ENCODE measurements around the gene P2RY6. TPM values are rescaled to one million over a fixed set of nuclear protein-coding genes. Genes with fewer than 3 reads are reported as not detected.

The P2RY6 gene
- total and polyA plus RNA-seq, 2 experiments from 2014 or later = 0.76 to 0.99 TPM

GRCh38 chr11:73287400-73288101 lies 15.4 kb downstream of the P2RY6 start:
- no peaks in the 10 kb centered on the region for H3F3A ChIP-seq (ENCODE audit: insufficient read depth)
- no peaks in the 10 kb centered on the region for H3K36me3 ChIP-seq (ENCODE audit: low read depth)
- H3K27ac ChIP-seq = no peak overlapping the region
- no peak overlapping the region for H3K4me3 ChIP-seq
- no peak overlapping the region for H3K4me2 ChIP-seq (ENCODE audit: unreplicated experiment)
- no peaks in the 10 kb centered on the region for H3K9me3 ChIP-seq (ENCODE audit: low read depth)
- no peaks in the 10 kb centered on the region for H3K79me2 ChIP-seq (ENCODE audit: insufficient read depth)
- WGBS, 2 experiments (ENCODE audit: low coverage in 1 of 2, low lambda C conversion rate in 2 of 2, missing lambda C conversion rate in 2 of 2) = 91 to 92% methylated on average over 10 of the region's 10 CpGs
- TF ChIP-seq EZH2 (IDR thresholded peaks at IDR 0.05; ENCODE audit: insufficient read depth, poor library complexity, severe bottlenecking) (no peak), EZH2phosphoT487 (IDR thresholded peaks at IDR 0.05; ENCODE audit: insufficient read depth, low read depth) (no peak)
- in situ Hi-C loops (cut with MboI) = loop anchor here (10.0 to 25.0 kb wide), 2 partner anchors 103 to 450 kb away; no protein-coding TSS in a partner anchor
- H4K20me1 ChIP-seq (ENCODE audit: insufficient read depth) = no peaks in the 10 kb centered on the region
- DNase-seq = no peak
- H3K4me1 ChIP-seq (ENCODE audit: insufficient read depth) = peaks cover 11% of the 10 kb centered on the region
- no peak overlapping the region for H2AFZ ChIP-seq
- no peak overlapping the region for H3K9ac ChIP-seq
- no peaks in the 10 kb centered on the region for H3K27me3 ChIP-seq (replicated peaks; ENCODE audit: insufficient read depth)
- H3K9me2 ChIP-seq (ENCODE audit: insufficient read depth) = no peaks in the 10 kb centered on the region

- H3K79me2 ChIP-seq (ENCODE audit: insufficient read depth) = no peaks in the 10 kb centered on the region
- H3K9me3 ChIP-seq (ENCODE audit: low read depth) = no peaks in the 10 kb centered on the region
- DNase-seq = no peak
- H3K9ac ChIP-seq = peak overlapping the region; percentile 72
- in situ Hi-C loops (cut with MboI) = loop anchor here (10.0 to 25.0 kb wide), 2 partner anchors 104 to 451 kb away; no protein-coding TSS in a partner anchor
- peaks cover 11% of the 10 kb centered on the region for H3K4me1 ChIP-seq (ENCODE audit: insufficient read depth)
- no peak overlapping the region for H3K4me2 ChIP-seq (ENCODE audit: unreplicated experiment)
- TF ChIP-seq EZH2 (IDR thresholded peaks at IDR 0.05; ENCODE audit: insufficient read depth, poor library complexity, severe bottlenecking) (no peak), EZH2phosphoT487 (IDR thresholded peaks at IDR 0.05; ENCODE audit: insufficient read depth, low read depth) (no peak)
- H3K9me2 ChIP-seq (ENCODE audit: insufficient read depth) = no peaks in the 10 kb centered on the region
- peak overlapping the region; percentile 70 for H3K27ac ChIP-seq
- H2AFZ ChIP-seq = peak overlapping the region; percentile 86
- WGBS, 2 experiments (ENCODE audit: low coverage in 1 of 2, low lambda C conversion rate in 2 of 2, missing lambda C conversion rate in 2 of 2) = 77 to 86% methylated on average over 5 of the region's 5 CpGs
- H3K4me3 ChIP-seq = no peak overlapping the region
- H4K20me1 ChIP-seq (ENCODE audit: insufficient read depth) = no peaks in the 10 kb centered on the region
- no peaks in the 10 kb centered on the region for H3K27me3 ChIP-seq (replicated peaks; ENCODE audit: insufficient read depth)
- no peaks in the 10 kb centered on the region for H3K36me3 ChIP-seq (ENCODE audit: low read depth)
- H3F3A ChIP-seq (ENCODE audit: insufficient read depth) = no peaks in the 10 kb centered on the region
Observed at GRCh38 chr11:73288192-73288872, 16.2 kb downstream of the P2RY6 start.

- no peaks in the 10 kb centered on the region for H3K27me3 ChIP-seq (replicated peaks; ENCODE audit: insufficient read depth)
- DNase-seq = peak; percentile 88
- 14 to 17% methylated on average over 17 of the region's 17 CpGs for WGBS, 2 experiments (ENCODE audit: low coverage in 1 of 2, low lambda C conversion rate in 2 of 2, missing lambda C conversion rate in 2 of 2)
- H3K27ac ChIP-seq = peak overlapping the region; percentile 70
- H3K36me3 ChIP-seq (ENCODE audit: low read depth) = no peaks in the 10 kb centered on the region
- no peaks in the 10 kb centered on the region for H3K9me3 ChIP-seq (ENCODE audit: low read depth)
- 0 out of 2 replicates have a peak, but pooled peaks cover under 1% of the 10 kb centered on the region for H3F3A ChIP-seq (ENCODE audit: insufficient read depth)
- H3K79me2 ChIP-seq (ENCODE audit: insufficient read depth) = no peaks in the 10 kb centered on the region
- H3K4me1 ChIP-seq (ENCODE audit: insufficient read depth) = peaks cover 11% of the 10 kb centered on the region
- peak overlapping the region; percentile 3 for H3K4me2 ChIP-seq (ENCODE audit: unreplicated experiment)
- in situ Hi-C loops (cut with MboI) = loop anchor here (10.0 to 25.0 kb wide), 2 partner anchors 104 to 452 kb away; no protein-coding TSS in a partner anchor
- no peaks in the 10 kb centered on the region for H4K20me1 ChIP-seq (ENCODE audit: insufficient read depth)
- no peaks in the 10 kb centered on the region for H3K9me2 ChIP-seq (ENCODE audit: insufficient read depth)
- peak overlapping the region; percentile 72 for H3K9ac ChIP-seq
- no peak overlapping the region for H3K4me3 ChIP-seq
- no peak for TF ChIP-seq EZH2phosphoT487 (IDR thresholded peaks at IDR 0.05; ENCODE audit: insufficient read depth, low read depth)
- TF ChIP-seq EZH2 (IDR thresholded peaks at IDR 0.05; ENCODE audit: insufficient read depth, poor library complexity, severe bottlenecking) = no peak
- H2AFZ ChIP-seq = peak overlapping the region; percentile 86
Observed at GRCh38 chr11:73288873-73289707, 17.0 kb downstream of the P2RY6 start.

GRCh38 chr11:73290536-73290935 lies 18.4 kb downstream of the P2RY6 start:
- no peak overlapping the region for H3K27ac ChIP-seq
- H3K4me1 ChIP-seq (ENCODE audit: insufficient read depth) = peaks cover 18% of the 10 kb centered on the region
- no peaks in the 10 kb centered on the region for H3K9me3 ChIP-seq (ENCODE audit: low read depth)
- no peak overlapping the region for H3K4me3 ChIP-seq
- no peak for DNase-seq
- 86 to 89% methylated on average over 4 of the region's 4 CpGs for WGBS, 2 experiments (ENCODE audit: low coverage in 1 of 2, low lambda C conversion rate in 2 of 2, missing lambda C conversion rate in 2 of 2)
- no peaks in the 10 kb centered on the region for H4K20me1 ChIP-seq (ENCODE audit: insufficient read depth)
- no peak overlapping the region for H3K9ac ChIP-seq
- H3K79me2 ChIP-seq (ENCODE audit: insufficient read depth) = no peaks in the 10 kb centered on the region
- in situ Hi-C loops (cut with MboI) = loop anchor here (25.0 kb wide), 1 partner anchor 453 kb away; no protein-coding TSS in a partner anchor
- no peak overlapping the region for H2AFZ ChIP-seq
- TF ChIP-seq EZH2 (IDR thresholded peaks at IDR 0.05; ENCODE audit: insufficient read depth, poor library complexity, severe bottlenecking) = no peak
- TF ChIP-seq EZH2phosphoT487 (IDR thresholded peaks at IDR 0.05; ENCODE audit: insufficient read depth, low read depth) = no peak
- peaks cover 13% of the 10 kb centered on the region for H3F3A ChIP-seq (ENCODE audit: insufficient read depth)
- H3K27me3 ChIP-seq (replicated peaks; ENCODE audit: insufficient read depth) = no peaks in the 10 kb centered on the region
- H3K9me2 ChIP-seq (ENCODE audit: insufficient read depth) = no peaks in the 10 kb centered on the region
- no peak overlapping the region for H3K4me2 ChIP-seq (ENCODE audit: unreplicated experiment)
- H3K36me3 ChIP-seq (ENCODE audit: low read depth) = no peaks in the 10 kb centered on the region

Data from GM23248 (cell line).